DND-41 (cell line): Measurements from ENCODE around the gene CACNA1E.

Experiments
- ATAC-seq: fragments of 200-7000 bp; cut with Tn5 transposase; 3 replicates; pipeline ENCODE4 v1.9.1; 2021; ENCODE audit warnings: low read depth; ENCODE audit not compliant: insufficient read depth
- DNase-seq: peaks from one replicate; pipeline ENCODE4 v3.0.0-alpha.2; 2020
- H2AFZ ChIP-seq: 2 replicates; pipeline ENCODE4 v1.6.0; 2012; ENCODE audit warnings: low read depth, low read length
- H3K27ac ChIP-seq: 2 replicates; pipeline ENCODE4 v1.5.1; 2012; ENCODE audit warnings: low read length, inconsistent platforms
- H3K27me3 ChIP-seq: fragments of 200-600 bp; sonication (generic); 2 replicates; pipeline ENCODE4 v1.6.0; 2012; ENCODE audit warnings: low read length, mild to moderate bottlenecking, inconsistent platforms; ENCODE audit not compliant: insufficient read depth, poor library complexity
- H3K36me3 ChIP-seq: 2 replicates; pipeline ENCODE4 v1.5.1; 2012; ENCODE audit warnings: low read length, inconsistent platforms; ENCODE audit not compliant: insufficient read depth
- H3K4me1 ChIP-seq: 2 replicates; pipeline ENCODE4 v1.5.1; 2012; ENCODE audit warnings: mild to moderate bottlenecking, low read length; ENCODE audit not compliant: insufficient read depth
- H3K4me2 ChIP-seq: 2 replicates; pipeline ENCODE4 v1.6.0; 2012; ENCODE audit warnings: mild to moderate bottlenecking, moderate library complexity, low read length, inconsistent platforms; ENCODE audit not compliant: insufficient read depth
- H3K4me3 ChIP-seq, 2 experiments: fragments of 200-600 bp in 1 of 2; shearing (Covaris generic) in 1 of 2; 2 replicates each; pipeline ENCODE4 v1.5.1; 2012 to 2016; ENCODE audit warnings: inconsistent platforms in 2 of 2, low read length in 2 of 2, mild to moderate bottlenecking in 2 of 2, low read depth in 1 of 2, moderate library complexity in 1 of 2
- H3K79me2 ChIP-seq: 2 replicates; pipeline ENCODE4 v1.6.0; 2012; ENCODE audit warnings: low read length, inconsistent platforms; ENCODE audit not compliant: insufficient read depth
- H3K9ac ChIP-seq: 2 replicates; pipeline ENCODE4 v1.6.0; 2012; ENCODE audit warnings: low read depth, mild to moderate bottlenecking, inconsistent platforms, low read length, moderate library complexity
- H3K9me3 ChIP-seq: 2 replicates; pipeline ENCODE4 v1.5.1; 2012; ENCODE audit warnings: low read length, moderate library complexity, mild to moderate bottlenecking, inconsistent platforms; ENCODE audit not compliant: insufficient read depth, severe bottlenecking
- H4K20me1 ChIP-seq: 2 replicates; pipeline ENCODE4 v1.6.0; 2012; ENCODE audit warnings: low read length; ENCODE audit not compliant: insufficient read depth
- EZH2 ChIP-seq: IDR thresholded peaks from 3 replicates; pipeline ENCODE4 v1.6.1; 2012; ENCODE audit warnings: borderline replicate concordance, low read depth, mild to moderate bottlenecking, moderate library complexity, low read length, inconsistent platforms; ENCODE audit not compliant: severe bottlenecking
- TF ChIP-seq, protein P1 (sequence below): IDR thresholded peaks from 2 replicates; pipeline ENCODE4 v1.5.1; 2012; ENCODE audit warnings: borderline replicate concordance, low read length, moderate library complexity, mild to moderate bottlenecking; ENCODE audit not compliant: poor library complexity, severe bottlenecking; ENCODE audit errors: extremely low read depth

CACNA1E gene

DNA sequence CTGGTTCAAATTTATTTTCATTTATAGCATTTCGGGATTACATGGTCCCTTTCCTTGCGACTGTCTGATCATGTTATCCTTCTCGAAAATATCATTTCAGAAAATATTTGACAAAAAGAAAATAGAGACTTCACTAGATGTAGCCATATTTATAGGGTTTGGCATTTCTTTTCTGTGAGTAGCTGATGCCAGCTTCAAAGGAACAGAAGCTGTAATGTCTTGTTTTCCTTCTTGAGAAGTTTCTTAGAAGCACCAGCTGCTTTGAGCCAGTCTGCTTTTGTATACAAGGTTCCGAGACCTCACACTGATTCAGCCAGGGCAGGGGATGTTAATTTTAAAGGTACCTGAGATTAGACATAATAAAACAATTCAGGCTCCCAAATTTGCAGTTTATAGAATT lies 329.9 kb downstream of the CACNA1E start:
- H3K9me3 ChIP-seq, result no peaks in the 10 kb centered on the region
- H3K4me3 ChIP-seq, result no peak overlapping the region
- H3K27ac ChIP-seq, result no peak overlapping the region
- no peak overlapping the region for H3K9ac ChIP-seq
- no peaks in the 10 kb centered on the region for H3K36me3 ChIP-seq
- DNase-seq, result no peak
- no peak for ATAC-seq
- no peaks in the 10 kb centered on the region for H4K20me1 ChIP-seq
- H3K79me2 ChIP-seq, result no peaks in the 10 kb centered on the region
- TF ChIP-seq EZH2, result no peak
- no peak overlapping the region for H3K4me2 ChIP-seq
- H2AFZ ChIP-seq, result no peak overlapping the region
- no peaks in the 10 kb centered on the region for H3K4me1 ChIP-seq
- peaks cover 7% of the 10 kb centered on the region for H3K27me3 ChIP-seq

DNA sequence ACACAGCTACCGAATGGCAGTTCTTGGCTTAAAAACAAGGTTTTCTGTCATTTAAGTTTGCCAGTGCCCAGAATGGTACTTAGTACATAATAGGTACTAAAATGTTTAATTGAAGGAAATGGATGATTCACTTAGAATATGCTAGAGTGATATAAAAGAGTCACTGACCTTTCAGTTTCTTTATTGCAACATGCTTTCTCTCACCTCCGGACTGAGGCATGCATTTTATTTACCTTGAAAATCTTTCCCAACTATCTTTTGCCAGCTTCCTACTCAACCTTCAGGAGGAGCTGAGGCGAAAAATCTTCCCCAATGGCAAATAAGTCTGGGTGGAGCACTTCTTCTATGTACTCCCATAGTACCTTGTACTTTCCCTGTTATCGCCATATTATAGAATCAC lies 333.3 kb downstream of the CACNA1E start:
- TF ChIP-seq EZH2, result no peak
- TF ChIP-seq, protein P1, sequence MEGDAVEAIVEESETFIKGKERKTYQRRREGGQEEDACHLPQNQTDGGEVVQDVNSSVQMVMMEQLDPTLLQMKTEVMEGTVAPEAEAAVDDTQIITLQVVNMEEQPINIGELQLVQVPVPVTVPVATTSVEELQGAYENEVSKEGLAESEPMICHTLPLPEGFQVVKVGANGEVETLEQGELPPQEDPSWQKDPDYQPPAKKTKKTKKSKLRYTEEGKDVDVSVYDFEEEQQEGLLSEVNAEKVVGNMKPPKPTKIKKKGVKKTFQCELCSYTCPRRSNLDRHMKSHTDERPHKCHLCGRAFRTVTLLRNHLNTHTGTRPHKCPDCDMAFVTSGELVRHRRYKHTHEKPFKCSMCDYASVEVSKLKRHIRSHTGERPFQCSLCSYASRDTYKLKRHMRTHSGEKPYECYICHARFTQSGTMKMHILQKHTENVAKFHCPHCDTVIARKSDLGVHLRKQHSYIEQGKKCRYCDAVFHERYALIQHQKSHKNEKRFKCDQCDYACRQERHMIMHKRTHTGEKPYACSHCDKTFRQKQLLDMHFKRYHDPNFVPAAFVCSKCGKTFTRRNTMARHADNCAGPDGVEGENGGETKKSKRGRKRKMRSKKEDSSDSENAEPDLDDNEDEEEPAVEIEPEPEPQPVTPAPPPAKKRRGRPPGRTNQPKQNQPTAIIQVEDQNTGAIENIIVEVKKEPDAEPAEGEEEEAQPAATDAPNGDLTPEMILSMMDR, result no peak
- Histone ChIP-seq H3K36me3 (no peaks in the 10 kb centered on the region), H4K20me1 (no peaks in the 10 kb centered on the region), H3K4me2 (no peak overlapping the region), H3K27me3 (peaks cover 2% of the 10 kb centered on the region), H3K4me3 (no peak overlapping the region), H3K27ac (no peak overlapping the region), H2AFZ (no peak overlapping the region), H3K9ac (no peak overlapping the region), H3K9me3 (no peaks in the 10 kb centered on the region), H3K4me1 (no peaks in the 10 kb centered on the region), H3K79me2 (no peaks in the 10 kb centered on the region)
- ATAC-seq (no peak), DNase-seq (no peak)

DNA sequence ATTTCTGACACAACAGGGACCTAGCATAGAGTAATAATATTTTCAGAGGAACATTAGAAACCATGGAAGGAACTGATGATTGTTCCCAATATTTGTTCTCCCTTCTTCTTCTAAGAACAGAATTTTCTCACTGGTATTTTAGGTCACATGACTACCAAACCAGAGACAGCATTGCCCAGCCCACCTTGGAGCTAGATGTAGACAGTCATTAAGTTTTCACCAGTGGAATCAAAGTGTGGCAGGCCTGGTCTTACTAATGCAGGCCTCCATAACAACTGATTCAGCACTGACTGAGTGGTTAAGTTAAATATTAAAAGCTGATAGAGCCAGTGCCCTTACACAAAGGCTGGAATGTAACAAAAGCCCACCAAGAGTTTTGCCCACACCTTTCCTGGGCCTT lies 333.8 kb downstream of the CACNA1E start:
- Histone ChIP-seq H3K27me3 (no peaks in the 10 kb centered on the region), H3K4me2 (no peak overlapping the region), H3K79me2 (no peaks in the 10 kb centered on the region), H3K4me1 (no peaks in the 10 kb centered on the region), H4K20me1 (no peaks in the 10 kb centered on the region), H2AFZ (no peak overlapping the region), H3K4me3 (no peak overlapping the region), H3K27ac (no peak overlapping the region), H3K9ac (no peak overlapping the region), H3K9me3 (no peaks in the 10 kb centered on the region), H3K36me3 (no peaks in the 10 kb centered on the region)
- DNase-seq (no peak), ATAC-seq (no peak)
- no peak for TF ChIP-seq EZH2
- TF ChIP-seq, protein P1, result no peak

DNA sequence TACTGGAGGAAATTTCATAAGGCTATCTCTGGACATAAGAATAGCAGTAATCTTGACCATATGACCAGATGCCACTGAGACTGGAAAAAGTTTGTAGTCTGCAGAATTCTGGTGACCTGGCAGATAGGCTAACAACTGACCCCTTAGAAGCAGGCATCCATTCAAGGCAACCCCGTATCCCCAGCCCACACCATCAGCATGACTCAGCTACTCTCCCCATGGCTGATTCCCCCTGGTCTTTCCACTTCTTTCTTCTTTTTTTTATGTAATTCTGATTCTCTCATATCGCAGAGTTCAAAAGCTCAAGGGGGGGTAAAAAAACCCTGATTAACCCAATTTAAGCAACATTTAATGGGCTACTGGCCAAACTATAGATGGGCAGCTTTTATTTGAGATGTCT lies 335.1 kb downstream of the CACNA1E start:
- H3K9me3 ChIP-seq, result no peaks in the 10 kb centered on the region
- no peaks in the 10 kb centered on the region for H4K20me1 ChIP-seq
- ATAC-seq, result no peak
- H3K79me2 ChIP-seq, result no peaks in the 10 kb centered on the region
- H3K4me3 ChIP-seq, result no peak overlapping the region
- TF ChIP-seq EZH2, result no peak
- TF ChIP-seq, protein P1, result no peak
- no peak overlapping the region for H3K9ac ChIP-seq
- no peaks in the 10 kb centered on the region for H3K36me3 ChIP-seq
- no peaks in the 10 kb centered on the region for H3K27me3 ChIP-seq
- H3K4me2 ChIP-seq, result no peak overlapping the region
- no peak overlapping the region for H2AFZ ChIP-seq
- H3K27ac ChIP-seq, result no peak overlapping the region
- no peak for DNase-seq
- no peaks in the 10 kb centered on the region for H3K4me1 ChIP-seq
